ENCODE measurements around the gene BIRC2.

DNA sequence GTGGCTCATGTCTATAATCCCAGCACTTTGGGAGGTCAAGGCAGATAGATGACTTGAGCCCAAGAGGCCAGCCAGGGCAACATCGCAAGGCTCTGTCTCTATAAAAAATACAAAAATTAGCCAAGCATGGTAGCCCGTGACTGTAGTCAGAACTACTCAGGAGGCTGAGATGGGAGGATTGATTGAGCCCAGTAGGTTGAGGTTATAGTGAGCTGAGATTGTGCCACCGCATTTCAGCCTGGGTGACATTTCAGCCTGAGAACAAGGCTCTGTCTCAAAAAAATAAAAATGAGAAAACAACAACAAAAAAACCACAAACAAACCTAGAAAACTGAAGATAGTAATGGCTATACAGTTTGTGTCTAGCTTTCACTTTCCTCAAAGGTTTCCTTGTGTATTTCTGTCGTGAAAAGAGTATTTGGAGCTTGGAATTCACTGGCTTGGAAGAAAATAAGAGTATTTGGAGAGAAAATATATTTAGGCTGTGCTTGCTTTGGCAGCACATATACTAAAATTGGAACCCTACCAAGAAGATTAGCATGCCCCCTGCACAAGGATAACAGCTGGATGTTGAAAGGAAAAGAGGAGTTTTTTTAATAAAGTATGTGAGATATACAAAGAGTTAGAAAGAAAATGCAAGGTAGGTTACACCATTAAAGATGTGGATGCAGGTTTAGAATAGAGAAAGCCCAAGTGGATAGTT is 33.6 kb upstream of the BIRC2 start:
- TF ChIP-seq, protein P1, sequence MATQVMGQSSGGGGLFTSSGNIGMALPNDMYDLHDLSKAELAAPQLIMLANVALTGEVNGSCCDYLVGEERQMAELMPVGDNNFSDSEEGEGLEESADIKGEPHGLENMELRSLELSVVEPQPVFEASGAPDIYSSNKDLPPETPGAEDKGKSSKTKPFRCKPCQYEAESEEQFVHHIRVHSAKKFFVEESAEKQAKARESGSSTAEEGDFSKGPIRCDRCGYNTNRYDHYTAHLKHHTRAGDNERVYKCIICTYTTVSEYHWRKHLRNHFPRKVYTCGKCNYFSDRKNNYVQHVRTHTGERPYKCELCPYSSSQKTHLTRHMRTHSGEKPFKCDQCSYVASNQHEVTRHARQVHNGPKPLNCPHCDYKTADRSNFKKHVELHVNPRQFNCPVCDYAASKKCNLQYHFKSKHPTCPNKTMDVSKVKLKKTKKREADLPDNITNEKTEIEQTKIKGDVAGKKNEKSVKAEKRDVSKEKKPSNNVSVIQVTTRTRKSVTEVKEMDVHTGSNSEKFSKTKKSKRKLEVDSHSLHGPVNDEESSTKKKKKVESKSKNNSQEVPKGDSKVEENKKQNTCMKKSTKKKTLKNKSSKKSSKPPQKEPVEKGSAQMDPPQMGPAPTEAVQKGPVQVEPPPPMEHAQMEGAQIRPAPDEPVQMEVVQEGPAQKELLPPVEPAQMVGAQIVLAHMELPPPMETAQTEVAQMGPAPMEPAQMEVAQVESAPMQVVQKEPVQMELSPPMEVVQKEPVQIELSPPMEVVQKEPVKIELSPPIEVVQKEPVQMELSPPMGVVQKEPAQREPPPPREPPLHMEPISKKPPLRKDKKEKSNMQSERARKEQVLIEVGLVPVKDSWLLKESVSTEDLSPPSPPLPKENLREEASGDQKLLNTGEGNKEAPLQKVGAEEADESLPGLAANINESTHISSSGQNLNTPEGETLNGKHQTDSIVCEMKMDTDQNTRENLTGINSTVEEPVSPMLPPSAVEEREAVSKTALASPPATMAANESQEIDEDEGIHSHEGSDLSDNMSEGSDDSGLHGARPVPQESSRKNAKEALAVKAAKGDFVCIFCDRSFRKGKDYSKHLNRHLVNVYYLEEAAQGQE (IDR thresholded peaks at IDR 0.05; ENCODE audit: low read depth), result no peak
- no peak for TF ChIP-seq SRF (IDR thresholded peaks at IDR 0.05; ENCODE audit: low read depth)
- no peak for TF ChIP-seq JUND (IDR thresholded peaks at IDR 0.05)
- TF ChIP-seq POLR2AphosphoS5 (IDR thresholded peaks at IDR 0.05; ENCODE audit: low read depth, low read length), result no peak
- no peak for TF ChIP-seq YY1 (IDR thresholded peaks at IDR 0.05; ENCODE audit: extremely low read depth, insufficient replicate concordance, low read depth, low read length)
- TF ChIP-seq POLR2A (IDR thresholded peaks at IDR 0.05; ENCODE audit: borderline replicate concordance, extremely low read depth, insufficient read depth, insufficient read length), result no peak

All from HCT116 (cell line).